GM19099 (cell line): ENCODE results near the gene BHLHE23.

Source experiments
- POLR2A ChIP-seq: IDR thresholded peaks from 3 replicates; pipeline ENCODE4 v1.6.1; 2011; ENCODE audit warnings: low read depth; ENCODE audit not compliant: insufficient read length; ENCODE audit errors: extremely low read depth

The BHLHE23 gene

DNA sequence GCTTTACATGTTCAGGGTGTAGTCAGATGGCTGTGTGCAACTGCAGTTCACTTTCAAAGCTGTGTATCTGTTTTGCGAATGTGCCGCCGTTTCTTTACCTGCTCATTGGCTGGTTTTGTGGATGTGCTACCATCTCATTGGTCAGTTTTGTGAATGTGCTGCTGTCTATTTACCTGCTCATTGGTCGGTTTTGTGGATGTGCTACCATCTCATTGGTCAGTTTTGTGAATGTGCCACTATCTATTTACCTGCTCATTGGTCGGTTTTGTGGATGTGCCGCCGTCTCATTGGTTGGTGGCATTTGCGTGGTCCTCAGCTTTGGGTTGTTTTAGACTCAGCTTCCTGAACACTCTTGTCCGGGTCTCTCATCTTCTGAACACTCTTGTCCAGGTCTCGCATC is 40.5 kb upstream of the BHLHE23 start:
- no peak for TF ChIP-seq POLR2A

GRCh38 chr20:63046841-63047240 is 40.1 kb upstream of the BHLHE23 start:
- TF ChIP-seq POLR2A, result no peak

DNA sequence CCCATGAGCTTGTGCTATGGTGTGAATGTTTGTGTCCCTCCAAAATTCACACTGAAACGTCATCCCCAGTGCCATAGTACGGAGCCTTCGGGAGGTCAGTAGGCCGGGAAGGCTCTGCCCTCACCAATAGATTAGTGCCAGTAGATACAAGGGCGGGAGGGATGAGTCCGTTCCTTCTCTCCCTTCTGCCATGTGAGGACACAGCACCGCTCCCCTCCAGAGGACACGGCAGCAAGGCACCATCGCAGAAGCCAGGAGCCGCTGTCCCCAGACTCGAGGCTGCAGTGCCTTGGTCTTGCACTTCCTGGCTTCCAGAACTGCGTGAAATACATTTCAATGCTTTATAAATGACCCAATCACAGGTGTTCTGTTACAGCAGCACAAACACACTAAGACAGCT is 39.2 kb upstream of the BHLHE23 start:
- no peak for TF ChIP-seq POLR2A

GRCh38 chr20:63045401-63045800 is 38.6 kb upstream of the BHLHE23 start:
- TF ChIP-seq POLR2A, result no peak

DNA sequence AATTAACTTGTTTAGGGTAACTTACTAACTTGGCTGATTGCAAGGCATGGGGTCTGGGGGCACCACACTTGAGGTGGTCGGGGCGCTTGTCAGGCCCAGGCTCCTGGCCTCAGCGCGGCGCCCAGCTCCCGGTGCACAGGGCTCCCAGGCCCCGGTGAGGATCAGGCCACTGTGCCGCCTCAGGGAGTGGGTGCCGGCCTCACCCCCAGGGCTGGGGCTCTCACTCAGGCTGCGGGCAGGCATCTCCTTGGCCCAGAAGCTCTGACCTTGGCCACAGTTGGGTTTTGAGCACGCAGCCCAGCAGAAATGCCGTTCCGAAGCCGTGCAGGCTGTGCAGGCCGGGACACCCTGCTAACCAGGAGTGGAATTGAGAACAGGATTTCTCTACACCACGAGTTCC is 37.8 kb upstream of the BHLHE23 start:
- TF ChIP-seq POLR2A, result no peak

DNA sequence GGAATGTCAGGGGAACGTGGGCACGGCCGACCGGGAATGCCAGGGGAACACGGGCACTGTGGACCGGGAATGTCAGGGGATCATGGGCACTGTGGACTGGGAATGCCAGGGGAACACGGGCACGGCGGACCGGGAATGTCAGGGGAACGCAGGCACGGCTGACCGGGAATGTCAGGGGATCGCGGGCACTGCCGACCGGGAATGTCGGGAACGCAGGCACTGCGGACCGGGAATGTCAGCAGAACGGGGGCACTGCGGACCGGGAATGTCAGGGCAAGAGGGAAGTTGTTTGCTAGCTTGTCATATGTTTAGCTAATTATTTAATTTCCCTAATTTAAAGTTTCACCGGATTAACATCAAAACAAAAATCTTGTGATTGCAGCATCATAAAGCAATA is 37.4 kb upstream of the BHLHE23 start:
- no peak for TF ChIP-seq POLR2A

DNA sequence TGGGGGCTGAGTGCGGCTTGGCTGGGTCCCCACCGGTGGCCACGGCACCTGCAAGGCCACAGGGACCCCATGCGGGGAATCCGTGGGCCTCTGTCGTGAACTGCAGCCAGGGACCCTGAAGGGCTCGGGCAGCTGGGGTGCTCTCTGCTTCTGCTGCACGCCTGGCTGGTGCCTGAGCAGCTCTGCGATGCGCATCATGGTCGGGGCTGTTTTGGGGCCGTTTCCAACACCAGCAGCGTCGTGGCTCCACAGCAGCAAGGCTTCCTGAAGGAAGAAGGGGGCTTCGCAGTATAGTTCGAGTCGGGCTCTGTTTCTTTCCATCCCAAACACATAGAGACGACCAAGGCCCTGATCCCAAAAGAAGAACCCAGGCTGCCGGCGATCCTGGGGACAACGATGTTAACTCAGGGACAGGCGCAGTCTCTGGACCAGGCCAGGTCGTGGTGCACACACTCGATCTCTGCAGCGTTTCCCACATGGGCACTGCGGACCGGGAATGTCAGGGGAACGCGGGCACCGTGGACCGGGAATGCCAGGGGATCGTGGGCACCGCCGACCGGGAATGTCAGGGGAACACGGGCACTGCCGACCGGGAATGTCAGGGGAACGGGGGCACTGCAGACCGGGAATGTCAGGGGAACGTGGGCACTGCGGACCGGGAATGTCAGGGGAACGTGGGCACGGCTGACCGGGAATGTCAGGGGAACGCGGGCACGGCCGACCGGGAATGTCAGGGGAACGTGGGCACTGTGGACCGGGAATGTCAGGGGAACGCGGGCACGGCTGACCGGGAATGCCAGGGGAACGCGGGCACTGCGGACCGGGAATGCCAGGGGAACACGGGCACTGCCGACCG is 36.8 kb upstream of the BHLHE23 start:
- no peak for TF ChIP-seq POLR2A

DNA sequence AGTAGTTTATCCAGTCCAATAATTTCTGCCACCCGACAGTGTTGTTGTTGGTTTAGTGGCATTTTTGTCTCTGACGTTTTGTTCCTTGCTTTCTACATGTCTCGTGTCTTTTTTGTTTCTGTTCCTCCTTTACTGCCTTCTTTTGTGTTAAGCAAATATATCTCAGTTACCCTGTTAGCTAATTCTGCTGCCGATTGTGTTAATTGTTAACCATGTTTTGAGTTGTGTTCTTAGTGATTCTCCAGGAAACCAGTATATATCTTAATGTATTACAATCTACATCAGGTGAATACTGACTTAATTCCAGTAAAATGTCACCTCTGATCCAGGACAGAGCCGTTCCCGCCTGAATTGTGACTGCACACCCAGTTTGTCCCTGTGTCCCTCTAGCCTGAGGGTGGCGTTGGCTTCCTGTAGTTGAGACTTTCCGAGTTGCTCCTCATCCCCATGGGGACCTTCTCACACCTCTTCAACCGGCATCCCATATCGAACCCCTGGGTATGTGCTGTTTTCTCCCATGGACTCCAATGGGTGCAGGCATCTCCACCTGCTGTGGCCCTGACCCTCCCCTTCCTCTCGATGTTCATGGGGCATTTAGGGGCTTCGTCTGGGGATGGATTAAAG is 35.8 kb upstream of the BHLHE23 start:
- TF ChIP-seq POLR2A, result no peak

GRCh38 chr20:63041776-63042175 is 35.0 kb upstream of the BHLHE23 start:
- no peak for TF ChIP-seq POLR2A

DNA sequence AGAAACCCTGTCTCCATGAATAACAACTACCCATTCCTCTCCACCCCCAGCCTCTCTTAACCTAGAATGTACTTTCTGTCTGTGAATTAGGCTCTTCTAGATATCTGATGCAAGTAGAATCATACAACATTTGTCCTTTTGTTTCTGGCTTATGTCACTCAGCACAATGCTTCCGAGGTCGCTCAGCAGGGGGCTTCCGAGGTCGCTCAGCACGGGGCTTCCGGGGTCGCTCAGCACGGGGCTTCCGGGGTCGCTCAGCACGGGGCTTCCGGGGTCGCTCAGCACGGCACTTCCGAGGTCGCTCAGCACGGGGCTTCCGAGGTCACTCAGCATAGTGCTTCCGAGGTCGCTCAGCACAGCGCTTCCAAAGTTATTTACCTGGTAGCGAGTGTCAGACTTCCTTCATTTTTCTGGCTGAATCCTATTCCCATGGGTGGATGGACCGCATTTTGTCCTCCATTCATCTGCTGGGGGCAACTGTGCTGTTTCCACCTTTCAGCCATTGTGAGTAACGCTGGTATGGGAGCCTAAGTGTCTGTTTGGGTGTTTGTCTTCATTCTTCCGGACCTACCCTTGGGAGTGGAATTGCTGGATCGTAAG is 31.0 kb upstream of the BHLHE23 start:
- no peak for TF ChIP-seq POLR2A

- no peak for TF ChIP-seq POLR2A
These were observed 29.5 kb upstream of the BHLHE23 start for GRCh38 chr20:63036291-63036690.

DNA sequence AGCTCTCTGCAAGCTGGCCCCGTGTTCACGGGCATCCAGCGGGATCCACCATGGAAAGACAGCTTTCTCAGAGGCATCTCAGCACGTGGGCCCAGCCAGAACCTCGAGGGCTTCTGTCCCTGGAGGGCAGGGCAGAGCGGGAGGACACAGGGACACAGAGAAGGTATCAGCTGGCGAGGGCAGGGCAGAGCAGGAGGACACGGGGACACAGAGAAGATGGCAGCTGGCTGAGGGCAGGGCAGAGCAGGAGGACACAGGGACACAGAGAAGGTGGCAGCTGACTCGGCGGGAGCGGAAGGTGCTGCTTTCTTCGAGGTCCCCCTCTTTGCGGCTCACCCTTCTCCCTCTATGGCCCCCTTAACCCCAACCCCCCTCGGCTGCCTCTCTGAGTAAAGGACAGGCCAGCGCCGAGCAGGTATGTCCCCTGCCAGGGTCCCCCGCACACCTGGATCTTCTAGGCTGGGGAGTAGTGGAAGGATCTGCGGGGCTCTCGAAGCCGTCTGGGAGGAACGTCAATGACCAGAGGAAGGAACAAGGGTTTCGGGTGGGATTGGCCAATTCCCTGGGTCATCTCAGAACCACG is 28.9 kb upstream of the BHLHE23 start:
- TF ChIP-seq POLR2A, result no peak

DNA sequence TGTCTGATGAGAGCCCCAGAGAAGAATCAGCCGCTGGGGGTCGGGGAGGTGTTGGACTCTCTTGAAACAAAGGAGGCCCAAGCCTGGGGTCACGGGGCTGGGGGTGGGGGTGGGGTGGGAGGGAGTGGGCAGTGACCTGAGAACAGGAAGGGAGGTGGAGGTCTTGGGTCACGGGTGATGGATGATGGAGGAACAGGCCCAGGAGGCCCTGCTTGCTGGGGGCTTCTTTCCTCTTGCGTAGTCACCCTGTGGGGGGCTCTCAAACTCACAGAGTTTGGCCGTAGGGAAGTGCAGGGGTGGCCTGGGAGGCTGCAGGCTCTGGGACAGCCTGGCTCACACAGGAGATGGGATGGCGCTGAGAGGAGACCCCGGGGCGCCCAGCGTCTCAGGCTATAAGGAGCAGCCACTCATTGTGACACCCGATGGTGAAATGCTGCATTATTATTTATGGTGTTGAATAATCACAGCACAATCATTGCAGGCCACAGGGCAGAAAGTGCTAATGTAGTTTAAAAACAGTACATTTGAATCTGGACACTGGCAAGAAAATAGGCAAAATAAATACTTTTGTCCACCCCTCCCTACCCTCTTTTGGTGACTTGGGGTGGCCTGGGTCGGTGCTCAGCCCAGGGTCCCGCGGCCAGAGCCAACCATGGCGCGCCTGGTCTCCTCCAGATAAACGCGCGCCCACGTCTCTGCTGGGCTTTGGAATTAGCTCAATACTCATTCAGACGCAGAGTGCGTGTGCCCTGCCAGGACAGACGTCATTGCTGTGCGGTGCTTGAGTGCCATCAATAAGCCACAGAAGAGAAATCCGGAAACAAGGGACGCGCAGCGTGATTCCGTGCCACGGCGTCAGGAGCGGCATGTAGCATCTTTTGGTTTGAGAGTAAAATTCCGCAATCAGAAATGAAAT is 27.3 kb upstream of the BHLHE23 start:
- no peak for TF ChIP-seq POLR2A
